ENCODE measurements around the gene ABRACL. TPM values are rescaled to one million over a fixed set of nuclear protein-coding genes. Genes with fewer than 3 reads are reported as not detected.

ABRACL gene
- total RNA-seq, 2 experiments from 2014 or later, result 92.5 to 180 TPM

DNA sequence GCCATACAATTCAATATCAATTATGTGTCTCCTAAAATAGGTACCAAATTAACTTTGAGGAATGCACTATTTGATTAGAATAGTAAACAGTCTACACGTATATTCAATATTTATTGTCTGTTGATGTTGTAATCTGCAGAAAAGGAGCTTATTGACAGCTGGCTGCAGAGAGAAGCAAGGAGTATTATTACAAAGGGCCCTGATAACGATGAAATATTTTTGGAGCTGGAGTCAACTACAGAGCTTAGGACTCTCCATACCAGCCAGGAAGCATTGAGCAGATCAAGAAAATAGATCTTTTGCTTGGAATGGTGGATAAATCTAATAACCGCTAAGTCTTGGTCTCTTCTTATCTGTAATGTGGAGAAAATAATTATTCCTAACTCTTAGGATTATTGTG lies 25.5 kb downstream of the ABRACL start:
- ChIA-PET CTCF (interaction anchor here (0.8 kb wide), 1 partner anchor 14 kb away, joined by 3 read pairs; no protein-coding TSS in a partner anchor), POLR2A (no interaction called here)
- H3K27me3 Mint-ChIP-seq, result no peaks in the 10 kb centered on the region
- intact Hi-C loops (cut with DNase I, micrococcal nuclease), result no loop called here
- no peaks in the 10 kb centered on the region for H3K36me3 Mint-ChIP-seq (ENCODE audit: low read depth)
- no peak for ATAC-seq
- H3K4me1 Mint-ChIP-seq, result peaks cover 4% of the 10 kb centered on the region
- H3K27ac Mint-ChIP-seq, result no peak overlapping the region
- no peaks in the 10 kb centered on the region for H3K9me3 Mint-ChIP-seq (ENCODE audit: low read depth)
- no peak for DNase-seq
- no peak overlapping the region for H3K4me3 Mint-ChIP-seq

DNA sequence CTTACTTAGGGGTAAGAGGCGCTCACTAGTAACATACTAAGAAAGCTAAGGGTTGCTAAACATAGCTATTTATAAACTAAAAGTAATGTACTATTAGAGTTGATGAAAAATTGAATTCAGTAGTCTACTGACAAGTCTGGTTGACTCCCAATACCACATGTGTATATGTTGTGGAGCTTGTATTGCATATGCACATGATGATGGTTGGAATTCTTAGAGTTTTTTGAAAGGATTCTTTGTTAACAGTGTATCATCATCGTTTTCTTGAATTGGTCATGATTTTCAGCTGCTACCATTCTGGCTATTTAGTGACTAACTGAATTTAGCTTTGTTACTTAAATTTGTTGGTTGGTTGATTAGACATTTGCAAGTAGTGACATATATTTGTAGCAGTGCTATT lies 27.2 kb downstream of the ABRACL start:
- DNase-seq (no peak), ATAC-seq (no peak)
- ChIA-PET CTCF (interaction anchor here (1.0 to 1.2 kb wide), 2 partner anchors 10 to 240 kb away, joined by 3 read pairs; no protein-coding TSS in a partner anchor), POLR2A (no interaction called here)
- intact Hi-C loops (cut with DNase I, micrococcal nuclease), result no loop called here
- no peak overlapping the region for H3K27ac Mint-ChIP-seq
- H3K36me3 Mint-ChIP-seq (ENCODE audit: low read depth), result no peaks in the 10 kb centered on the region
- H3K9me3 Mint-ChIP-seq (ENCODE audit: low read depth), result no peaks in the 10 kb centered on the region
- H3K27me3 Mint-ChIP-seq, result no peaks in the 10 kb centered on the region
- peaks cover 7% of the 10 kb centered on the region for H3K4me1 Mint-ChIP-seq
- H3K4me3 Mint-ChIP-seq, result no peak overlapping the region

DNA sequence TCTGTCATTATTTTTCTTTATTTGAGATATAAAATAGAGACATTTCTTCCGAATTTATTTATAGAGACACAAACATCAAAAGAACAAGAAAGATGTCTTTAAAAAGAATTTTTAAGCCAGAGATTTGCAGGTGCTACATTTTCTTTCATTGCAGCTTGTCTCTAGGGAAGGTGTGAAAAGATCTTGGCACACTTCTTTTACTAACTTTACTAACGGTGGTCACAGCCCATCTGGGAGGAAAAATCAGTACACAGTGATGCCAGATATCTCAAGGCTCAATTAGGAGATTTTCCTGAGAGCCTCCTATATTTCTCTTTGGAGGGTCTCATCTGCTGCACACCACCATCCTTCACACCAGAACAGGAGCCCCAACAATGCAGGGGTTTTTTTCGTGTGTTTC lies 29.5 kb downstream of the ABRACL start:
- DNase-seq (no peak), ATAC-seq (no peak)
- Mint-ChIP-seq H3K27me3 (no peaks in the 10 kb centered on the region), H3K4me3 (no peak overlapping the region), H3K4me1 (peaks cover 8% of the 10 kb centered on the region), H3K9me3 (ENCODE audit: low read depth) (no peaks in the 10 kb centered on the region), H3K36me3 (ENCODE audit: low read depth) (no peaks in the 10 kb centered on the region), H3K27ac (no peak overlapping the region)
- POLR2A ChIA-PET, result no interaction called here
- intact Hi-C loops (cut with DNase I, micrococcal nuclease), result no loop called here
- CTCF ChIA-PET, result interaction anchor here (0.8 kb wide), 2 partner anchors 66 to 502 kb away, joined by 3 to 4 read pairs; no protein-coding TSS in a partner anchor

DNA sequence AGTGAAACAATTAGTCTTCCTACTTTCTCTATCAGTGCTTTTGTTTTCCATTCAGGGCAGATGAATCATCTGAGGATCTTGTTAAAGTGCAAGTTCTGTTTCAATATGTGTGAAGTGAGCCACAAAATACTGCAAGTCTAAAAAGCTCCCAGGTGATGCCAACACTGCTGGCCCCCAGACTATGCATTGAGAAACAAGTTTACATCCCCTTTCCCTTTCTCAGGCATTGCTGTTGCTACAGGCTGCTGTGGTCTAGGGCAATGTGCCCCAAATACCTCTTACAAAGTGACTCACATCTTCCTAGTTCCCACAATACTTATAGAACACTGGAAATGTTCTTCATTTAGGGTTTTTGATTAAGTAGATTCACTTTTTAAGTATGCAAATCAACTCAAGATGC lies 31.8 kb downstream of the ABRACL start:
- intact Hi-C loops (cut with DNase I, micrococcal nuclease), result loop anchor here in 1 of 2 experiments (1.0 kb wide), 1 partner anchor 32 kb away; the partner anchor contains the start of gene ABRACL
- Mint-ChIP-seq H3K4me1 (peaks cover 8% of the 10 kb centered on the region), H3K4me3 (no peak overlapping the region), H3K36me3 (ENCODE audit: low read depth) (no peaks in the 10 kb centered on the region), H3K27ac (no peak overlapping the region), H3K27me3 (no peaks in the 10 kb centered on the region), H3K9me3 (ENCODE audit: low read depth) (no peaks in the 10 kb centered on the region)
- peak; percentile 47 for DNase-seq
- POLR2A ChIA-PET, result no interaction called here
- CTCF ChIA-PET, result interaction anchor here (0.6 to 0.9 kb wide), 2 partner anchors 9 to 43 kb away, joined by 3 read pairs; no protein-coding TSS in a partner anchor
- peak; percentile 85 for ATAC-seq

DNA sequence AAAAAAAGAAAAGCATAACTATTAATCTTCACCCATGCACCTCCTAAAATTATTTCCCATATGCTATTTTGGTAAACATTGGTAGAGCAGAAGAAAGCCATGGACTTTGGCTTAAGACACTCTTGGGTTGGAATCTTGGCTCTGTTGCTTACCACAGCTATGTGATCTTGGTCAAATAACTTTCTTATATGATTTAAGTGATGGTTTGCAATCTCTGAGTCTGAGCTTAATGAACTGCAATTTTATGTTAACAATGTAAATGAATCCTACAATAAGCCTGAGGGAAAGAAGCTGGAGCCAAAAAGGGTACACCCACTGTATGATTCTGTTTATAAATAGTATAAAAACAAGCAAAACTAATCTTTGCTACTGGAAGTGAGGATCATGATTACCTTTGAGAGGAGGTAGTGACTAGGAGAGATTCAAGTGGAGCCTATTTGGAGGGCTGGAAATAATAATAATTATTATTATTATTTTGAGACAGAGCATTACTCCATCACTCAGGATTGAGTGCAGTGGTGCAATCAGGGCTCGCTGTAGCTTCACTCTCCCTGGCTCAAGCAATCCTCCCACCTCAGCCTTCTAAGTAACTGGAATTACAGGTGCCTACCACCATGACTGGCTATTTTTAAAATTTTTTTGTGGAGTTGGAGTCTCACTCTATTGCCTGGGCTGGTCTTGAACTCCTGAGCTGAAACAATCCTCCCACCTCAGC lies 34.5 kb downstream of the ABRACL start:
- Mint-ChIP-seq H3K4me3 (no peak overlapping the region), H3K9me3 (ENCODE audit: low read depth) (no peaks in the 10 kb centered on the region), H3K27me3 (no peaks in the 10 kb centered on the region), H3K27ac (no peak overlapping the region), H3K36me3 (ENCODE audit: low read depth) (no peaks in the 10 kb centered on the region), H3K4me1 (peaks cover 8% of the 10 kb centered on the region)
- intact Hi-C loops (cut with DNase I, micrococcal nuclease), result no loop called here
- no peak for DNase-seq
- ATAC-seq, result no peak
- ChIA-PET CTCF (interaction anchor here (0.6 to 0.8 kb wide), 2 partner anchors 27 to 957 kb away, joined by 3 to 4 read pairs; no protein-coding TSS in a partner anchor), POLR2A (no interaction called here)

DNA sequence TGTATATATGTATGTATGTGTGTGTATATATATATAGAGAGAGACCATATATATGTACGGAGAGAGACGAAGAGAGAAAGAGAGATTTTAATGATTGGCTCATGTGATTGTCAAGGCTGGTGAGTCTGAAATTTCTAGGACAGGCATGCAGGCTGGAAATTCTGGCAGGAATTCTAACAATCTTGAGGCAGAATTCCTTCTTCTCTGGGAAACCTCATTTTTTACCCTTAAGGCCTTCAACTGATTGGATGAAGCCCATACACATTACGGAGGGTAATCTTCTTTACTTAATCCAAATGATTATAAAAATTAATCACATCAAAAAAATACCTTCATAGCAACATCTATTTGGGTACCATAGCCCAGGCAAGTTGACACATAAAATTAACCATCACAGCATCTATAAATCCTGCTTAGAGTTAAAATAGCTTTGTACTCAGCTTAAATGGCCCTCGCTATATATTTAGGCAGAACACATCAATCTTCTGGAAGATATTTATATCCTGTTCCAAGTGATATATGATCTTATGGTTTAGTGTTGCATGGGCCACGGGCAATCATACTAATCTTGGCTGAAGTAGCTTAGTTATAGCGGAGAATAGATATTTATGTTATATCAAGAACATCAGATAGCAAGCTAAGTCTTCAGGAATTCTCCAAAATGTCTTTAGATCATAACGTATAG lies 36.6 kb downstream of the ABRACL start:
- CTCF ChIA-PET, result no interaction called here
- POLR2A ChIA-PET, result no interaction called here
- no peaks in the 10 kb centered on the region for H3K36me3 Mint-ChIP-seq (ENCODE audit: low read depth)
- peaks cover 7% of the 10 kb centered on the region for H3K4me1 Mint-ChIP-seq
- no peak overlapping the region for H3K27ac Mint-ChIP-seq
- H3K4me3 Mint-ChIP-seq, result no peak overlapping the region
- no peaks in the 10 kb centered on the region for H3K27me3 Mint-ChIP-seq
- no peaks in the 10 kb centered on the region for H3K9me3 Mint-ChIP-seq (ENCODE audit: low read depth)
- no peak for ATAC-seq
- no peak for DNase-seq
- intact Hi-C loops (cut with DNase I, micrococcal nuclease), result no loop called here

DNA sequence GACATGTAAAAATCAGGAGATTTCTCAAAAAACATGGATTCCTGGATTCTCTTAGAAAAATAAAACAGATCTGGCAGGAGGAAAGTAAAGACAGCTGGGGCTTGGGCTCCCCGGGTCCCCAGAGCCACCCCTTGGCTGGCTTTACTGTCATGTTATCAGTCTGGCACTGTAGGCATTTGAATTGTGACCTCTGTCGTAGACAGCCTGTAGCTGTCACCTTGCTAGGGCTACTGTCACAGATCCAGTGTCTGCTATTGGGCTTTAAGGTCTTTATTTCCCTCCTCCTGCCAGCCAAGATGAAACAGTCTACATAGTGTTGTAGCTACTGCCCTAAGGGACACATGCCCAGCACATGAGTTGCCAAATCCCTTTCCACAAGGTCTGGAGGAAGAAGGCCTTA lies 37.5 kb downstream of the ABRACL start:
- H3K27ac Mint-ChIP-seq, result no peak overlapping the region
- H3K9me3 Mint-ChIP-seq (ENCODE audit: low read depth), result no peaks in the 10 kb centered on the region
- ATAC-seq (no peak), DNase-seq (no peak)
- no peak overlapping the region for H3K4me3 Mint-ChIP-seq
- ChIA-PET CTCF (no interaction called here), POLR2A (interaction anchor here (0.6 kb wide), 1 partner anchor 288 kb away, joined by 3 read pairs; no protein-coding TSS in a partner anchor)
- intact Hi-C loops (cut with DNase I, micrococcal nuclease), result no loop called here
- no peaks in the 10 kb centered on the region for H3K4me1 Mint-ChIP-seq
- no peaks in the 10 kb centered on the region for H3K27me3 Mint-ChIP-seq
- H3K36me3 Mint-ChIP-seq (ENCODE audit: low read depth), result no peaks in the 10 kb centered on the region

DNA sequence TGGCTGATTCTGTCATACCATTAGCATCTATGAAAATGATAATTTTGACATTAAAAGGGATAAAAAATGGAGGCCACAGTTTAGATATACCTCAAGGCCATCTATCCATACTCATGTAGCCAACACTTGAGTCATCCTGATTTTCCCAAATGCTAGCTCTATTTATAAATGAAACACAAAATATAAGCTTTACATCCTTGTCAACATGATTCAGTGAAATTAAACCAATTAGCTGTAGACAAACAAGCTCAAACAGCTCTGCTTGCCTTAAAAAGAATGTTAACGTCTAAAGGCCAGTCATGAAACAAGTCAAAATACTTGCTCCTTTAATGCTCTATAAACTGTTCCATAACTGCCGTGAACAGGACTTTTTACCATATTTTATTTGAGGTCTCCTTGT lies 40.3 kb downstream of the ABRACL start:
- DNase-seq (no peak), ATAC-seq (no peak)
- no peaks in the 10 kb centered on the region for H3K27me3 Mint-ChIP-seq
- no peaks in the 10 kb centered on the region for H3K36me3 Mint-ChIP-seq (ENCODE audit: low read depth)
- no peak overlapping the region for H3K4me3 Mint-ChIP-seq
- no peak overlapping the region for H3K27ac Mint-ChIP-seq
- POLR2A ChIA-PET, result no interaction called here
- H3K4me1 Mint-ChIP-seq, result no peaks in the 10 kb centered on the region
- no peaks in the 10 kb centered on the region for H3K9me3 Mint-ChIP-seq (ENCODE audit: low read depth)
- CTCF ChIA-PET, result interaction anchor here (1.1 kb wide), 1 partner anchor 9 kb away, joined by 3 read pairs; no protein-coding TSS in a partner anchor
- intact Hi-C loops (cut with DNase I, micrococcal nuclease), result no loop called here

DNA sequence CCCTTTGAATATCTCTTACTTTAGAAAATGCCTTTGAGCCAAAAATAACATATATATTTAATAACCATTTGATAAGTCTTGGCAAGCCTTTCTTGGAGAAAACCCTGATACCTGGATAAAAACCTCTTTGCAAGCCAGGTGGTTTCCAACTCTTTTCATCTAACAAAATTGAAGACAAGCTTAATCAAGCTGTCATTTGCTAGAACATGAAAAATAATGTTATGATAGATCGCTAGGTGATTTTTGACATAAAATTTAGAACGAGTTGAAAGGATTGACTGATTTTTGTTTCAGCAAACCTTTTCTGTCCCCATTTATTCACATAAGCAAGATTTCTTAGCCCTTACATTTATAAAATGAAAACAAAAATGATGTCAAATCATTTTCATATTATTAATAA lies 44.6 kb downstream of the ABRACL start:
- ATAC-seq, result no peak
- no peaks in the 10 kb centered on the region for H3K9me3 Mint-ChIP-seq (ENCODE audit: low read depth)
- H3K4me3 Mint-ChIP-seq, result no peak overlapping the region
- H3K27me3 Mint-ChIP-seq, result no peaks in the 10 kb centered on the region
- ChIA-PET CTCF (no interaction called here), POLR2A (no interaction called here)
- no peak overlapping the region for H3K27ac Mint-ChIP-seq
- H3K4me1 Mint-ChIP-seq, result no peaks in the 10 kb centered on the region
- H3K36me3 Mint-ChIP-seq (ENCODE audit: low read depth), result no peaks in the 10 kb centered on the region
- DNase-seq, result no peak
- intact Hi-C loops (cut with DNase I, micrococcal nuclease), result no loop called here

DNA sequence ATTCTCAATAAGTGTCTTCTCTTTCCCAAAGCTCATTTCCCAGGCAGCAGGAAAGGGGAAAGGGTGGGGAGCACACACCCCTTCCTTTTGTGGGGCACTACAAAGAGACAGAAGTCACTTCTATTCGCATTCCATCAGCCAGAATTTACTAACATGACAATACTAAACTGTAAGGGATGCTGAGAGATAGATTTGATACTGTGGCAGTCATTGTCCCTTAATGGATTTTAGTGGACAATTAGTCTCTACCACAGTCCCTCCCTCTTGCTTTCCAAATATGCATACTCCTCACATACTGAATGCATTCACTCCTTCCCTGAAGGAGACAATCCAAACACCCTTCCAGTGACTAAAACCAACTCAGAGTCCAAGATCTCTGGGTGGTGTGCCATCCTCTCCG lies 50.5 kb downstream of the ABRACL start:
- Mint-ChIP-seq H3K4me3 (no peak overlapping the region), H3K27ac (no peak overlapping the region), H3K9me3 (ENCODE audit: low read depth) (no peaks in the 10 kb centered on the region), H3K4me1 (no peaks in the 10 kb centered on the region), H3K36me3 (ENCODE audit: low read depth) (no peaks in the 10 kb centered on the region), H3K27me3 (no peaks in the 10 kb centered on the region)
- no peak for ATAC-seq
- ChIA-PET POLR2A (no interaction called here), CTCF (no interaction called here)
- DNase-seq, result no peak
- intact Hi-C loops (cut with DNase I, micrococcal nuclease), result no loop called here

DNA sequence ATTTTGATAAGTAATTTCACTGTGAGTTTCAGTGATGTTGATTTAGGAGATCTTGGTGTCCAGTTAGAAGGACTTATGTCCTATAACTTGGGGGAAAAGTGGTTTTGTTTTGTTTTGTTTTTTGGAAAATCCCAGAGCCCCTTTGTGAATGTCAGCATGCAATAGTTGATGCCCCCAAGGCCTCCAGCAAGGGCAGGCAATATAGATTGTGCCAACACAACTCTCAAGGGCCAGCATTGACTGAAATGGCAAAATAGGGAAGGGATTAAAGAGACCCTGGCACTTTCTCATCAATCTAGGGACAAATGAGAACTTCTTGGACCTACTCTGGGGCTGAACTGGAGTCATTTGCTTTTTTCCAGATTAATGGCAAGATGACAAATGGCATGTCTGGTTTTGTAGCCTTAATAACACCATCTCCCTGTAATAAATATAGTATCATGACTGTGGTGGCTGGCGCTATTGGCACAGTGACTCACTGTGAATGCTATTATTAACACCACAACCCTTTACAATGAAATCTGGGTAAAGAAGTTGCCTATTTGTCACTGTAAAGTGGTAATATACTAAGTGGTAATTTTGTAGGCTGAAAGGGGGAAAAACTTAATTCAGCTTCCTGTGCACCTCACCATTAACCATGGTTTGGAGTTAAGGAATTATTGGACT lies 51.8 kb downstream of the ABRACL start:
- POLR2A ChIA-PET, result no interaction called here
- DNase-seq (no peak), ATAC-seq (no peak)
- H3K4me1 Mint-ChIP-seq, result no peaks in the 10 kb centered on the region
- no peaks in the 10 kb centered on the region for H3K9me3 Mint-ChIP-seq (ENCODE audit: low read depth)
- H3K27ac Mint-ChIP-seq, result no peak overlapping the region
- H3K36me3 Mint-ChIP-seq (ENCODE audit: low read depth), result no peaks in the 10 kb centered on the region
- CTCF ChIA-PET, result no interaction called here
- H3K27me3 Mint-ChIP-seq, result no peaks in the 10 kb centered on the region
- intact Hi-C loops (cut with DNase I, micrococcal nuclease), result no loop called here
- no peak overlapping the region for H3K4me3 Mint-ChIP-seq

DNA sequence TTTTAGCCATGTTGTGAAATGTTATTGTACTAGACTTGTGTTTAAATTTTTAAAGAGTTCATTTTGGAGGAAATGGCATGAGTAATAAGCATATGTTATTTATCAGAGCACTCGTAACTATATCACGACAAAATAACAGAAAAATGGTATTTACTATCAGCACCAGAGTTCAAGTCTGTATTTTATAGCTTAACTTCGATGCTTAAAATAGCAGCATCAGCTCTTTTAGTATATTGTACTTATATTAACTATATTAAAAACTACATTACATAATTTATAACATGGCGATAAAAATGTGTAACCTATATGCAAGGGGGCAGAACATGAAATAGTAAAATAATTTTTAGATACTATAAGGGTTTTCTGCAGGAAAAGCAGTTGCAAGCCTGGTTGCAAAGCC lies 52.9 kb downstream of the ABRACL start:
- ChIA-PET CTCF (interaction anchor here (1.0 kb wide), 1 partner anchor 15 kb away, joined by 3 read pairs; no protein-coding TSS in a partner anchor), POLR2A (no interaction called here)
- H3K4me3 Mint-ChIP-seq, result no peak overlapping the region
- H3K27ac Mint-ChIP-seq, result no peak overlapping the region
- H3K9me3 Mint-ChIP-seq (ENCODE audit: low read depth), result no peaks in the 10 kb centered on the region
- DNase-seq, result no peak
- H3K36me3 Mint-ChIP-seq (ENCODE audit: low read depth), result no peaks in the 10 kb centered on the region
- H3K27me3 Mint-ChIP-seq, result no peaks in the 10 kb centered on the region
- intact Hi-C loops (cut with DNase I, micrococcal nuclease), result no loop called here
- H3K4me1 Mint-ChIP-seq, result no peaks in the 10 kb centered on the region
- no peak for ATAC-seq
